ENCODE measurements around the gene ME3.

Gene ME3

DNA sequence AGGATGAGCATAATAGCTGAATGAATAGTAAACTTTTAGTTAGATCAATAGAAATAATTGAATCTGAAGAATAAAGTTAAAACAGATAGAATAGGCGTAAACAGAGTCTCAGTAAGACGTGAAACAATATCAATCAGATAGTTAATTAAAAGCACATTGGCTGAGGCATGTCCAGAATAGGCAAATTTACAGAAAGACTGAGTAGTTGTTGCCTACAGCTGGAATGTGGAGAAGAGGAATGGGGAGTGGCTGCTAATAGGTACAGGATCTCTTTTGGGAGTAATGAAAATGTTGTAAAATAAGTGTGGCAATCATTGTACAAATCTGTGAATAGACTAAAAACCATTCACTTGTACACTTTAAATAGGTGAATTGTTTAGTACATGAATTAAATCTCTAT, 36.3 kb upstream of the ME3 start:
- no peak for DNase-seq (ENCODE audit: low read depth in 1 of 2, low spot score in 1 of 2)
- Histone ChIP-seq H3K27me3 (ENCODE audit: insufficient read depth, poor library complexity, severe bottlenecking) (no peaks in the 10 kb centered on the region), H3K4me3 (replicated peaks; ENCODE audit: insufficient read depth, low read length) (no peak overlapping the region), H3K27ac (replicated peaks) (no peak overlapping the region)
- TF ChIP-seq SPI1 (IDR thresholded peaks at IDR 0.05; ENCODE audit: borderline replicate concordance, low read depth) (no peak), POLR2AphosphoS5 (IDR thresholded peaks at IDR 0.05; ENCODE audit: low read depth) (no peak), GABPA (IDR thresholded peaks at IDR 0.05; ENCODE audit: low read depth) (no peak)
- TF ChIP-seq, protein P1, sequence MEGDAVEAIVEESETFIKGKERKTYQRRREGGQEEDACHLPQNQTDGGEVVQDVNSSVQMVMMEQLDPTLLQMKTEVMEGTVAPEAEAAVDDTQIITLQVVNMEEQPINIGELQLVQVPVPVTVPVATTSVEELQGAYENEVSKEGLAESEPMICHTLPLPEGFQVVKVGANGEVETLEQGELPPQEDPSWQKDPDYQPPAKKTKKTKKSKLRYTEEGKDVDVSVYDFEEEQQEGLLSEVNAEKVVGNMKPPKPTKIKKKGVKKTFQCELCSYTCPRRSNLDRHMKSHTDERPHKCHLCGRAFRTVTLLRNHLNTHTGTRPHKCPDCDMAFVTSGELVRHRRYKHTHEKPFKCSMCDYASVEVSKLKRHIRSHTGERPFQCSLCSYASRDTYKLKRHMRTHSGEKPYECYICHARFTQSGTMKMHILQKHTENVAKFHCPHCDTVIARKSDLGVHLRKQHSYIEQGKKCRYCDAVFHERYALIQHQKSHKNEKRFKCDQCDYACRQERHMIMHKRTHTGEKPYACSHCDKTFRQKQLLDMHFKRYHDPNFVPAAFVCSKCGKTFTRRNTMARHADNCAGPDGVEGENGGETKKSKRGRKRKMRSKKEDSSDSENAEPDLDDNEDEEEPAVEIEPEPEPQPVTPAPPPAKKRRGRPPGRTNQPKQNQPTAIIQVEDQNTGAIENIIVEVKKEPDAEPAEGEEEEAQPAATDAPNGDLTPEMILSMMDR (IDR thresholded peaks at IDR 0.05; ENCODE audit: insufficient read depth, low read length): no peak
- TF ChIP-seq, protein P2, sequence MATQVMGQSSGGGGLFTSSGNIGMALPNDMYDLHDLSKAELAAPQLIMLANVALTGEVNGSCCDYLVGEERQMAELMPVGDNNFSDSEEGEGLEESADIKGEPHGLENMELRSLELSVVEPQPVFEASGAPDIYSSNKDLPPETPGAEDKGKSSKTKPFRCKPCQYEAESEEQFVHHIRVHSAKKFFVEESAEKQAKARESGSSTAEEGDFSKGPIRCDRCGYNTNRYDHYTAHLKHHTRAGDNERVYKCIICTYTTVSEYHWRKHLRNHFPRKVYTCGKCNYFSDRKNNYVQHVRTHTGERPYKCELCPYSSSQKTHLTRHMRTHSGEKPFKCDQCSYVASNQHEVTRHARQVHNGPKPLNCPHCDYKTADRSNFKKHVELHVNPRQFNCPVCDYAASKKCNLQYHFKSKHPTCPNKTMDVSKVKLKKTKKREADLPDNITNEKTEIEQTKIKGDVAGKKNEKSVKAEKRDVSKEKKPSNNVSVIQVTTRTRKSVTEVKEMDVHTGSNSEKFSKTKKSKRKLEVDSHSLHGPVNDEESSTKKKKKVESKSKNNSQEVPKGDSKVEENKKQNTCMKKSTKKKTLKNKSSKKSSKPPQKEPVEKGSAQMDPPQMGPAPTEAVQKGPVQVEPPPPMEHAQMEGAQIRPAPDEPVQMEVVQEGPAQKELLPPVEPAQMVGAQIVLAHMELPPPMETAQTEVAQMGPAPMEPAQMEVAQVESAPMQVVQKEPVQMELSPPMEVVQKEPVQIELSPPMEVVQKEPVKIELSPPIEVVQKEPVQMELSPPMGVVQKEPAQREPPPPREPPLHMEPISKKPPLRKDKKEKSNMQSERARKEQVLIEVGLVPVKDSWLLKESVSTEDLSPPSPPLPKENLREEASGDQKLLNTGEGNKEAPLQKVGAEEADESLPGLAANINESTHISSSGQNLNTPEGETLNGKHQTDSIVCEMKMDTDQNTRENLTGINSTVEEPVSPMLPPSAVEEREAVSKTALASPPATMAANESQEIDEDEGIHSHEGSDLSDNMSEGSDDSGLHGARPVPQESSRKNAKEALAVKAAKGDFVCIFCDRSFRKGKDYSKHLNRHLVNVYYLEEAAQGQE (IDR thresholded peaks at IDR 0.05; ENCODE audit: insufficient replicate concordance, low read depth): no peak

DNA sequence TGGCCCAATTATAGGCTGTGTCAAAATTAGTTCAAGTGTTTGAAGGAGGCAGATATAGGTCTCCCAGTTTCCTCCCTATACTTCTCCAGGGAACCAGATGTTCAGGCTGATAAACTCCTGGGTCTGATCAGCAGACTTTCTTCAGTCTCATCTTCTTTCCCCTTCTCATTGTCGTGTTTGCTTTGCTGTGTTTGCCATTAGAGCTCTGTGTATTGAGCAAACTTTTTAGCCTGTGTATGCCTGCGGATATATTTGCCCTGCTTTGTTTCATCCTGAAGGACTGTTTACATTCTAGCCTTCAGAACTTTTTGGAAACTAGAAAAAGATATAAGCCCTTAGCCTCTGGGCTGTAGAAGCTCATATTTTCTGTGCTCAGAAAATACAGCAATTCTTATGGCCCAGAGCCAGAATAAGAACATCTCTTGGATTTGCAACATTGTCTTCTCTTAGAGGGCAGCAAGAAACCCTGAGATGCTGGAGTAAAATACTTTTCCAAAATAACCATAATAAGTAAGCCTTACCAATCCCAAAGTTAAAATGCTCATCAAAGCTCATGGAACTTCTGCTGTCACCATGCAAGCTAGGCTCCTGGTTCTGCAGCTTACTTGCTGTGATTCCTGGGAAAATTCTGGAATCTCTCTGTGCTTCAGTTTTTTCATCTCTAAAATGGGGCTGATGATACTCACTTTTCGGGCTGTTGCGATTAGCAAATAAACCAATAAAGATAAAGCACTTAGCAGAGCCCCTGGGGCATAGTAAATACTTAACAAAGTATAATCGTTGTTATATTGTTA, 34.1 kb upstream of the ME3 start:
- no peaks in the 10 kb centered on the region for H3K27me3 ChIP-seq (ENCODE audit: insufficient read depth, poor library complexity, severe bottlenecking)
- no peak for DNase-seq (ENCODE audit: low read depth in 1 of 2, low spot score in 1 of 2)
- H3K27ac ChIP-seq (replicated peaks): no peak overlapping the region
- H3K4me3 ChIP-seq (replicated peaks; ENCODE audit: insufficient read depth, low read length): no peak overlapping the region
- TF ChIP-seq, protein P2 (IDR thresholded peaks at IDR 0.05; ENCODE audit: insufficient replicate concordance, low read depth): no peak
- TF ChIP-seq POLR2AphosphoS5 (IDR thresholded peaks at IDR 0.05; ENCODE audit: low read depth) (no peak), GABPA (IDR thresholded peaks at IDR 0.05; ENCODE audit: low read depth) (no peak), SPI1 (IDR thresholded peaks at IDR 0.05; ENCODE audit: borderline replicate concordance, low read depth) (no peak)
- TF ChIP-seq, protein P1 (IDR thresholded peaks at IDR 0.05; ENCODE audit: insufficient read depth, low read length): no peak

DNA sequence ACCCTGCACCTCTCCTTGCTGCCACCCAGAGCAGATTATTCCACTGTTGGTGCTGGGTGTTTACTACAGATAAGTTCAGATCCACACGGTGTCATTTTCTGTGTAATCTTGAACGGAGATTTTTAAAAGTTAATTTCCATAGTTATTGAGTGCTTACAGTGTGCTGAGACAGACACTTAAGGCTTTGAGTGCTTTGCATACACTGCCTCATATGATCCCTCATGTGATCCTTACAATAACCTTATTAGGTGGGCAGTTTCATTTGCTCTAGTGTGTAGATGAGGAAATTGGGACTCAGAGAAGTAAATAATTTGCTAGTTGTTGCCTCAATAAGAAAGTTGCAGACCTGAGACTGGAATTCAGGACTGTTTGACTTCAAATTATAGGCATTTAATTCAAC, 32.3 kb upstream of the ME3 start:
- DNase-seq (ENCODE audit: low read depth in 1 of 2, low spot score in 1 of 2): no peak
- TF ChIP-seq, protein P2 (IDR thresholded peaks at IDR 0.05; ENCODE audit: insufficient replicate concordance, low read depth): no peak
- TF ChIP-seq SPI1 (IDR thresholded peaks at IDR 0.05; ENCODE audit: borderline replicate concordance, low read depth) (no peak), POLR2AphosphoS5 (IDR thresholded peaks at IDR 0.05; ENCODE audit: low read depth) (no peak), GABPA (IDR thresholded peaks at IDR 0.05; ENCODE audit: low read depth) (no peak)
- TF ChIP-seq, protein P1 (IDR thresholded peaks at IDR 0.05; ENCODE audit: insufficient read depth, low read length): no peak
- H3K27ac ChIP-seq (replicated peaks): no peak overlapping the region

More for the DNA sequence above, 32.3 kb upstream of the ME3 start:
- H3K27me3 ChIP-seq (ENCODE audit: insufficient read depth, poor library complexity, severe bottlenecking): no peaks in the 10 kb centered on the region
- H3K4me3 ChIP-seq (replicated peaks; ENCODE audit: insufficient read depth, low read length): no peak overlapping the region

Data from HL-60 (cell line).